PC-9 (cell line): ENCODE results near the gene CYP1A1. TPM values are rescaled to one million over a fixed set of nuclear protein-coding genes. Genes with fewer than 3 reads are reported as not detected.

ENCODE experiments used
- BruUV-seq: library from RNA; stranded (reverse); fragments of 400-500 nt; replicated peaks from 2 replicates; lab custom pipeline; 2021; lab: Mats Ljungman, UMichigan
- CTCF ChIA-PET: fragments of 300-600 bp; sonication (Branson Sonifier 250); formaldehyde crosslinking; loops from one replicate; lab custom pipeline; 2022; ENCODE audit warnings: antibody characterized with exemption; lab: Charles Lee
- POLR2A ChIA-PET: fragments of 300-600 bp; sonication (Branson Sonifier 250); formaldehyde crosslinking; loops from one replicate; lab custom pipeline; 2022; ENCODE audit warnings: antibody characterized with exemption; ENCODE audit not compliant: unreplicated experiment; lab: Charles Lee
- DNase-seq, 2 experiments: peaks; one replicate each; pipeline versions ENCODE4 v3.0.0 to v3.0.0-alpha.2; 2015 to 2022; ENCODE audit warnings: mixed read lengths in 1 of 2
- H2AFZ ChIP-seq: fragments of 200-600 bp; sonication (generic); 2 replicates; pipeline ENCODE4 v1.8.1; 2017; ENCODE audit warnings: antibody characterized with exemption
- H3F3A ChIP-seq: fragments of 200-600 bp; sonication (generic); 2 replicates; pipeline ENCODE4 v1.8.1; 2017; ENCODE audit warnings: antibody characterized with exemption, mild to moderate bottlenecking, low read depth; ENCODE audit not compliant: insufficient read depth
- H3K27ac ChIP-seq: fragments of 200-600 bp; sonication (generic); 2 replicates; pipeline ENCODE4 v1.6.1; 2016; ENCODE audit warnings: mixed run types
- H3K27me3 ChIP-seq: fragments of 200-600 bp; sonication (generic); 2 replicates; pipeline ENCODE4 v1.6.1; 2016; ENCODE audit warnings: low read depth, mixed run types; ENCODE audit not compliant: insufficient read depth
- H3K36me3 ChIP-seq: fragments of 200-600 bp; sonication (generic); 2 replicates; pipeline ENCODE4 v1.6.1; 2016; ENCODE audit warnings: low read depth, mixed run types
- H3K4me1 ChIP-seq: fragments of 200-600 bp; sonication (generic); replicated peaks from 2 replicates; pipeline ENCODE4 v1.6.1; 2016; ENCODE audit warnings: mixed run types; ENCODE audit not compliant: insufficient read depth
- H3K4me2 ChIP-seq: fragments of 200-600 bp; sonication (generic); 2 replicates; pipeline ENCODE4 v1.6.1; 2017; ENCODE audit warnings: mixed run types
- H3K4me3 ChIP-seq: fragments of 200-600 bp; sonication (generic); 2 replicates; pipeline ENCODE4 v1.6.1; 2016; ENCODE audit warnings: mixed run types
- H3K79me2 ChIP-seq: fragments of 200-600 bp; sonication (generic); 2 replicates; pipeline ENCODE4 v1.6.1; 2017; ENCODE audit warnings: low read depth, mixed run types
- H3K9me2 ChIP-seq: fragments of 200-600 bp; sonication (generic); 2 replicates; pipeline ENCODE4 v1.8.1; 2017; ENCODE audit warnings: mild to moderate bottlenecking; ENCODE audit not compliant: insufficient read depth
- H3K9me3 ChIP-seq: fragments of 200-600 bp; sonication (generic); 2 replicates; pipeline ENCODE4 v1.8.1; 2016; ENCODE audit warnings: low read depth; ENCODE audit not compliant: insufficient read depth
- H4K20me1 ChIP-seq: fragments of 200-600 bp; sonication (generic); 2 replicates; pipeline ENCODE4 v1.8.1; 2017; ENCODE audit not compliant: insufficient read depth
- EZH2 ChIP-seq: fragments of 200-600 bp; sonication (generic); IDR thresholded peaks from 2 replicates; pipeline ENCODE4 v1.8.0; 2017; ENCODE audit warnings: antibody characterized with exemption, low read depth
- intact Hi-C: fragments of 100-400 bp; cut with micrococcal nuclease; formaldehyde crosslinking; loops from one replicate; pipeline ENCODE4 v1.10.0; 2022; ENCODE audit not compliant: unreplicated experiment
- total RNA-seq: library from RNA; stranded (reverse); gene quantifications from 2 replicates; pipeline ENCODE4 v1.2.3, GENCODE V29; 2021
- TF ChIP-seq, protein P1 (sequence below): fragments of 200-600 bp; sonication (generic); conservative IDR thresholded peaks from 2 replicates; pipeline ENCODE4 v1.6.1; 2017; ENCODE audit warnings: mixed run types, antibody characterized with exemption, mild to moderate bottlenecking, moderate library complexity

Gene CYP1A1
- total RNA-seq, 1 experiment from 2014 or later, result 0.39 TPM

- DNase-seq, result no peak
- no peaks in the 10 kb centered on the region for H3K9me2 ChIP-seq
- H3K36me3 ChIP-seq, result no peaks in the 10 kb centered on the region
- no peaks in the 10 kb centered on the region for H3K9me3 ChIP-seq
- H3K4me1 ChIP-seq, result peaks cover 7% of the 10 kb centered on the region; the same call in 1 of the 2 replicates
- no peak overlapping the region for H3K4me3 ChIP-seq
- ChIA-PET POLR2A (interaction anchor here (0.6 kb wide), 1 partner anchor 268 kb away, joined by 3 read pairs; the partner anchor contains the start of gene PPCDC), CTCF (no interaction called here)
- H3F3A ChIP-seq, result peaks cover 9% of the 10 kb centered on the region
- no peak overlapping the region for H3K4me2 ChIP-seq
- TF ChIP-seq EZH2, result no peak
- TF ChIP-seq, protein P1, sequence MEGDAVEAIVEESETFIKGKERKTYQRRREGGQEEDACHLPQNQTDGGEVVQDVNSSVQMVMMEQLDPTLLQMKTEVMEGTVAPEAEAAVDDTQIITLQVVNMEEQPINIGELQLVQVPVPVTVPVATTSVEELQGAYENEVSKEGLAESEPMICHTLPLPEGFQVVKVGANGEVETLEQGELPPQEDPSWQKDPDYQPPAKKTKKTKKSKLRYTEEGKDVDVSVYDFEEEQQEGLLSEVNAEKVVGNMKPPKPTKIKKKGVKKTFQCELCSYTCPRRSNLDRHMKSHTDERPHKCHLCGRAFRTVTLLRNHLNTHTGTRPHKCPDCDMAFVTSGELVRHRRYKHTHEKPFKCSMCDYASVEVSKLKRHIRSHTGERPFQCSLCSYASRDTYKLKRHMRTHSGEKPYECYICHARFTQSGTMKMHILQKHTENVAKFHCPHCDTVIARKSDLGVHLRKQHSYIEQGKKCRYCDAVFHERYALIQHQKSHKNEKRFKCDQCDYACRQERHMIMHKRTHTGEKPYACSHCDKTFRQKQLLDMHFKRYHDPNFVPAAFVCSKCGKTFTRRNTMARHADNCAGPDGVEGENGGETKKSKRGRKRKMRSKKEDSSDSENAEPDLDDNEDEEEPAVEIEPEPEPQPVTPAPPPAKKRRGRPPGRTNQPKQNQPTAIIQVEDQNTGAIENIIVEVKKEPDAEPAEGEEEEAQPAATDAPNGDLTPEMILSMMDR, result no peak
- no peaks in the 10 kb centered on the region for H3K27me3 ChIP-seq
- H4K20me1 ChIP-seq, result no peaks in the 10 kb centered on the region
- BruUV-seq, result no TSS peak
- no peak overlapping the region for H2AFZ ChIP-seq
- no peak overlapping the region for H3K27ac ChIP-seq
- intact Hi-C loops, result no loop called here
- H3K79me2 ChIP-seq, result no peaks in the 10 kb centered on the region
Measured at GRCh38 chr15:74754593-74755215, 29.4 kb upstream of the CYP1A1 start.

DNA sequence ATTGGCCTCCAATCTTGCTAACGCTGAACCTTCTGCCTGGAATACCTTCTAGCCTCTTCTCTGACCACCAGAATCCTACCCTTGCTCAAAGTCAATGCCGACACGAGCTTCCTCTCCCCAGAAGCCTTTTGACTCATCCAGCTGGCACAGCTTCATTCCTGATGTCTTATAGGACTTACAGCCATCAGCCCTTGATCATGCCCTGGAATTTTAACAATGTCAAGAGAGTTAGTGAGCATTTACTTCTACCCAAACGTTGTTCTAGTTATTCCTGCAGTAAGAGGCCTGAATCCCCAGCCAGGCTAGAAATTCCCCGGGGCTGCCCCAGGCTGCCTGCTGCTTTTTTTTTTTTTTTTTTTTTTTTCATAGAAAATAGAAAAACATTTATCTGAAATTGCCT, 27.2 kb upstream of the CYP1A1 start:
- Histone ChIP-seq H3K27ac (no peak overlapping the region), H3K4me1 (peaks cover 7% of the 10 kb centered on the region; the same call in 1 of the 2 replicates), H3K4me2 (no peak overlapping the region; the same call in 1 of the 2 replicates), H3K79me2 (no peaks in the 10 kb centered on the region), H3K36me3 (no peaks in the 10 kb centered on the region), H3F3A (peaks cover 9% of the 10 kb centered on the region), H2AFZ (no peak overlapping the region), H3K9me3 (no peaks in the 10 kb centered on the region), H3K4me3 (no peak overlapping the region), H3K27me3 (no peaks in the 10 kb centered on the region), H3K9me2 (no peaks in the 10 kb centered on the region), H4K20me1 (no peaks in the 10 kb centered on the region)
- TF ChIP-seq, protein P1, result no peak
- no peak for TF ChIP-seq EZH2
- intact Hi-C loops, result no loop called here
- ChIA-PET CTCF (interaction anchor here (0.6 kb wide), 1 partner anchor 416 kb away, joined by 3 read pairs; no protein-coding TSS in a partner anchor), POLR2A (no interaction called here)
- no TSS peak for BruUV-seq
- peak; percentile 26 to 82 for DNase-seq

DNA sequence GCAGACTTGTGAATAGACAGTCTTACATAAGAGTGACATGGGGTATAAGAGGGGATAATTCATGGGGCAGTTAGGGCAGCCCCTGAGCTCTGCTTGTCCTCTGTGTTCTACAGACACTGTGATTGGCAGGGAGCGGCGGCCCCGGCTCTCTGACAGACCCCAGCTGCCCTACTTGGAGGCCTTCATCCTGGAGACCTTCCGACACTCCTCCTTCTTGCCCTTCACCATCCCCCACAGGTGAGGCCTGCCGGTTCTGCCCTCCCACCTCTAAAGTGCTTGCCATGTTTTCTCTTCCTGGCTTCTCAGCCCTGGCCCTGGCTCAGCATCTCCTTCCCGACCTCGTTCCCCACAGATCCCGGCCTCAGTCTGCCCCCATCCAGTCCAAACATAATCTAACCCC, 26.7 kb upstream of the CYP1A1 start:
- Histone ChIP-seq H3K4me3 (no peak overlapping the region), H4K20me1 (no peaks in the 10 kb centered on the region), H3K27me3 (no peaks in the 10 kb centered on the region), H3K27ac (no peak overlapping the region), H3K79me2 (no peaks in the 10 kb centered on the region), H3F3A (peaks cover 9% of the 10 kb centered on the region), H3K4me1 (peaks cover 7% of the 10 kb centered on the region; the same call in 1 of the 2 replicates), H3K9me3 (no peaks in the 10 kb centered on the region), H3K36me3 (no peaks in the 10 kb centered on the region), H2AFZ (no peak overlapping the region), H3K9me2 (no peaks in the 10 kb centered on the region), H3K4me2 (no peak overlapping the region; the same call in 1 of the 2 replicates)
- ChIA-PET CTCF (interaction anchor here (0.6 kb wide), 1 partner anchor 416 kb away, joined by 3 read pairs; no protein-coding TSS in a partner anchor), POLR2A (no interaction called here)
- intact Hi-C loops, result no loop called here
- no TSS peak for BruUV-seq
- TF ChIP-seq, protein P1, result no peak
- no peak for TF ChIP-seq EZH2
- no peak for DNase-seq
